HEK293 (cell line): ENCODE results near the gene ANO3.

Experiments used
- CTCF ChIA-PET: fragments of 350-600 bp; formaldehyde crosslinking; extraction: SDS; loops from one replicate; lab custom pipeline; 2021; ENCODE audit warnings: antibody characterized with exemption; lab: Yijun Ruan, JAX
- POLR2A ChIA-PET: fragments of 300-600 bp; formaldehyde crosslinking; extraction: SDS; loops from one replicate; lab custom pipeline; 2020; ENCODE audit warnings: antibody characterized with exemption, inconsistent platforms; lab: Yijun Ruan, JAX
- H3K27ac ChIP-seq: fragments of 200-500 bp; sonication (Bioruptor generic); 2 replicates; pipeline ENCODE4 v1.5.1; 2014; ENCODE audit warnings: low read depth, low read length, control low read depth, inconsistent platforms; ENCODE audit errors: extremely low read depth
- H3K36me3 ChIP-seq, 2 experiments: fragments of 200-500 bp in 1 of 2; sonication (Bioruptor generic) in 1 of 2; 1 replicate in 1 of 2; 2 replicates in 1 of 2; pipeline ENCODE4 v1.5.1; 2014 to 2017; ENCODE audit warnings: inconsistent platforms in 2 of 2, low read length in 2 of 2; ENCODE audit not compliant: control insufficient read depth in 2 of 2, insufficient read depth in 1 of 2
- H3K4me1 ChIP-seq: fragments of 200-500 bp; sonication (Bioruptor generic); 2 replicates; pipeline ENCODE4 v1.5.1; 2014; ENCODE audit warnings: mild to moderate bottlenecking, low read length, inconsistent platforms; ENCODE audit not compliant: control insufficient read depth, insufficient read depth
- H3K4me3 ChIP-seq: 2 replicates; pipeline ENCODE4 v1.5.1; 2011; ENCODE audit warnings: low read depth, mild to moderate bottlenecking, control low read depth, low read length, moderate library complexity
- H3K9me3 ChIP-seq: fragments of 200-500 bp; sonication (Bioruptor generic); 2 replicates; pipeline ENCODE4 v1.5.1; 2014; ENCODE audit warnings: low read depth, low read length, inconsistent platforms; ENCODE audit not compliant: control insufficient read depth, insufficient read depth
- HOXA7 ChIP-seq: sonication (generic); formaldehyde crosslinking; IDR thresholded peaks from 2 replicates; pipeline ENCODE4 v1.8.1; 2022; ENCODE audit warnings: missing genetic modification reagents, borderline replicate concordance
- KLF1 ChIP-seq: fragments of 450-650 bp; formaldehyde crosslinking; IDR thresholded peaks from 2 replicates; pipeline ENCODE4 v1.5.1; 2016; ENCODE audit warnings: missing biosample characterization, missing genetic modification characterization
- KLF9 ChIP-seq: fragments of 450-650 bp; formaldehyde crosslinking; IDR thresholded peaks from 2 replicates; pipeline ENCODE4 v1.5.1; 2016; ENCODE audit warnings: missing biosample characterization, missing genetic modification characterization, low read depth
- PBX3 ChIP-seq: sonication (generic); formaldehyde crosslinking; IDR thresholded peaks from 2 replicates; pipeline ENCODE4 v1.8.1; 2022; ENCODE audit warnings: mild to moderate bottlenecking, moderate library complexity, missing genetic modification reagents
- SALL2 ChIP-seq: fragments of 450-650 bp; formaldehyde crosslinking; IDR thresholded peaks from 2 replicates; pipeline ENCODE4 v1.5.0; 2017; ENCODE audit warnings: missing biosample characterization, mild to moderate bottlenecking, missing genetic modification characterization, borderline replicate concordance
- TRIM28 ChIP-seq: IDR thresholded peaks from 2 replicates; pipeline ENCODE4 v1.6.1; 2011; ENCODE audit warnings: low read length, control low read depth, borderline replicate concordance
- ZFHX2 ChIP-seq: fragments of 450-650 bp; formaldehyde crosslinking; conservative IDR thresholded peaks from 2 replicates; pipeline ENCODE4 v1.5.1; 2016; ENCODE audit warnings: missing biosample characterization, missing genetic modification characterization
- ZFP37 ChIP-seq: fragments of 450-650 bp; formaldehyde crosslinking; IDR thresholded peaks from 2 replicates; pipeline ENCODE4 v1.5.1; 2016; ENCODE audit warnings: missing biosample characterization, missing genetic modification characterization
- ZNF132 ChIP-seq: fragments of 450-650 bp; formaldehyde crosslinking; IDR thresholded peaks from 2 replicates; pipeline ENCODE4 v1.5.1; 2017; ENCODE audit warnings: missing biosample characterization, missing genetic modification characterization, borderline replicate concordance
- ZNF16 ChIP-seq: fragments of 450-650 bp; formaldehyde crosslinking; IDR thresholded peaks from 2 replicates; pipeline ENCODE4 v1.5.1; 2016; ENCODE audit warnings: low read depth, missing biosample characterization, missing genetic modification characterization
- ZNF280C ChIP-seq: fragments of 450-650 bp; formaldehyde crosslinking; IDR thresholded peaks from 2 replicates; pipeline ENCODE4 v1.5.1; 2016; ENCODE audit warnings: missing biosample characterization, missing genetic modification characterization
- ZNF404 ChIP-seq: fragments of 450-650 bp; formaldehyde crosslinking; IDR thresholded peaks from 2 replicates; pipeline ENCODE4 v1.5.1; 2017; ENCODE audit warnings: missing biosample characterization, missing genetic modification characterization
- ZNF416 ChIP-seq: fragments of 450-650 bp; formaldehyde crosslinking; IDR thresholded peaks from 2 replicates; pipeline ENCODE4 v1.5.1; 2016; ENCODE audit warnings: missing biosample characterization, missing genetic modification characterization
- ZNF473 ChIP-seq: fragments of 450-650 bp; formaldehyde crosslinking; IDR thresholded peaks from 2 replicates; pipeline ENCODE4 v1.5.1; 2017; ENCODE audit warnings: missing biosample characterization, missing genetic modification characterization
- ZNF530 ChIP-seq: fragments of 450-650 bp; formaldehyde crosslinking; IDR thresholded peaks from 2 replicates; pipeline ENCODE4 v1.5.1; 2016; ENCODE audit warnings: low read depth, missing biosample characterization, missing genetic modification characterization
- ZNF548 ChIP-seq: fragments of 450-650 bp; formaldehyde crosslinking; IDR thresholded peaks from 2 replicates; pipeline ENCODE4 v1.5.1; 2016; ENCODE audit warnings: missing biosample characterization, missing genetic modification characterization
- ZNF560 ChIP-seq: fragments of 450-650 bp; formaldehyde crosslinking; IDR thresholded peaks from 2 replicates; pipeline ENCODE4 v1.5.1; 2017; ENCODE audit warnings: missing biosample characterization, missing genetic modification characterization, borderline replicate concordance
- ZNF610 ChIP-seq: fragments of 450-650 bp; formaldehyde crosslinking; IDR thresholded peaks from 2 replicates; pipeline ENCODE4 v1.5.1; 2016; ENCODE audit warnings: missing biosample characterization, missing genetic modification characterization, borderline replicate concordance
- ZNF660 ChIP-seq: fragments of 450-650 bp; IDR thresholded peaks from 2 replicates; pipeline ENCODE4 v1.5.1; 2018; ENCODE audit warnings: missing biosample characterization, mild to moderate bottlenecking, missing genetic modification characterization
- ZNF677 ChIP-seq: fragments of 450-650 bp; IDR thresholded peaks from 2 replicates; pipeline ENCODE4 v1.5.0; 2018; ENCODE audit warnings: missing biosample characterization, mild to moderate bottlenecking, missing genetic modification characterization, moderate library complexity
- ZNF692 ChIP-seq: fragments of 450-650 bp; formaldehyde crosslinking; IDR thresholded peaks from 2 replicates; pipeline ENCODE4 v1.5.1; 2016; ENCODE audit warnings: missing biosample characterization, missing genetic modification characterization
- ZNF704 ChIP-seq: fragments of 450-650 bp; formaldehyde crosslinking; IDR thresholded peaks from 2 replicates; pipeline ENCODE4 v1.5.1; 2016; ENCODE audit warnings: missing biosample characterization, missing genetic modification characterization
- ZNF792 ChIP-seq: fragments of 450-650 bp; formaldehyde crosslinking; IDR thresholded peaks from 2 replicates; pipeline ENCODE4 v1.5.1; 2016; ENCODE audit warnings: missing biosample characterization, missing genetic modification characterization
- ZSCAN18 ChIP-seq: fragments of 450-650 bp; formaldehyde crosslinking; IDR thresholded peaks from 2 replicates; pipeline ENCODE4 v1.5.1; 2016; ENCODE audit warnings: missing biosample characterization, missing genetic modification characterization

The ANO3 gene

DNA sequence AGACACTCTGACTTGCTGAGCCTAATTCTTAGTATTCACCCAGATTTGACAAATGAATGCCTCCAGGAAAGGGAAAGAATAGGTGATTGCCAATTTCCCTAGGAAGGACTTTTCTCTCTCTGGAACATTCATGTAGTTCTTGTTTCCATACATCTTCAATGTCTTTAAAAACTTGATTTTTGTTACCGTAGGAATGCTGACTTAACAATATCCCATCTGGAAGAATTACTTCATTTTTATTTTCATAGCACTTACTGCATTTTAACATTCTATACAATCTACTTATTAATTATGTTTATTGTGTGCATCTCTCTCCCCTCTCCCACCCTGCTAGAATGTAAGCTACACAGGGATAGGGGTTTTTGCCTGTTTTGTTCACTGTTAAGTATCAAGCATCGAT lies 323.4 kb downstream of the ANO3 start (continued):
- TF ChIP-seq ZNF280C (tag by site-specific recombination) (no peak), KLF9 (no peak)

GRCh38 chr11:26662916-26663315 lies 331.0 kb downstream of the ANO3 start:
- ChIA-PET CTCF (interaction anchor here (0.6 to 1.5 kb wide), 2 partner anchors 16 to 333 kb away, joined by 3 to 5 read pairs; no protein-coding TSS in a partner anchor), POLR2A (no interaction called here)
- TF ChIP-seq ZNF560 (no peak), HOXA7 (no peak), ZNF404 (tag by site-specific recombination) (no peak), ZNF16 (tag by site-specific recombination) (no peak), ZNF473 (tag by site-specific recombination) (no peak), ZNF677 (tag by site-specific recombination) (no peak), ZFP37 (tag by site-specific recombination) (no peak)
- no peaks in the 10 kb centered on the region for H3K9me3 ChIP-seq
- H3K4me3 ChIP-seq, result no peak overlapping the region
- no peaks in the 10 kb centered on the region for H3K36me3 ChIP-seq
- H3K27ac ChIP-seq, result no peak overlapping the region
- no peaks in the 10 kb centered on the region for H3K4me1 ChIP-seq

DNA sequence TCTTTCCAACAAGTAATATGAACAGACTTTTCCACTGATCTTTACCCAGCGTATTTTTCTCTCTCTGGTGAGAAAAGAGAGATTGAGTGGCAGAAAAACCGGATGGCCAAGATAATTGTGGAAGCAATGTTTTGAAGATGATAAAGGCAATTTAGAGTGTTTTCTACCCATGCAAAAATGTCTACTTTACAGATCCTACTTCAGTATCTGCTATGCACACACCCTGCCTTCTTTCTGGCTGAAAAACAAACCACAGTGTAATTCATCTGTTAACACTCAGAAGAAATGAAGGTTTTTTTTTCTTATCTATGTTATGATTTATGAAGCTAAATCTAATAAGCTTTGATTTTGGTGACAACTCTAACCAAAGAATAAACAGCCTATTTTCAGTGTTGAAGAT lies 333.1 kb downstream of the ANO3 start:
- CTCF ChIA-PET, result interaction anchor here (0.7 kb wide), 1 partner anchor 93 kb away, joined by 3 read pairs; no protein-coding TSS in a partner anchor
- POLR2A ChIA-PET, result no interaction called here
- H3K4me1 ChIP-seq, result no peaks in the 10 kb centered on the region
- H3K36me3 ChIP-seq, result no peaks in the 10 kb centered on the region
- no peak overlapping the region for H3K27ac ChIP-seq
- no peak for TF ChIP-seq ZSCAN18 (tag by site-specific recombination)
- TF ChIP-seq ZFHX2, result no peak
- TF ChIP-seq, all 188 proteins: peak for 0
- H3K4me3 ChIP-seq, result no peak overlapping the region
- no peaks in the 10 kb centered on the region for H3K9me3 ChIP-seq

- ChIA-PET POLR2A (no interaction called here), CTCF (interaction anchor here (0.7 kb wide), 1 partner anchor 93 kb away, joined by 3 read pairs; no protein-coding TSS in a partner anchor)
- Histone ChIP-seq H3K9me3 (no peaks in the 10 kb centered on the region), H3K36me3 (no peaks in the 10 kb centered on the region), H3K27ac (no peak overlapping the region), H3K4me1 (no peaks in the 10 kb centered on the region), H3K4me3 (no peak overlapping the region)
- no peak for TF ChIP-seq ZNF610 (tag by site-specific recombination)
- no peak for TF ChIP-seq HOXA7
- no peak for TF ChIP-seq ZNF530 (tag by site-specific recombination)
- no peak for TF ChIP-seq ZNF548 (tag by site-specific recombination)
- no peak for TF ChIP-seq KLF1 (tag by site-specific recombination)
- no peak for TF ChIP-seq PBX3 (CRISPR knock-in tag)
- no peak for TF ChIP-seq ZNF704 (tag by site-specific recombination)
- no peak for TF ChIP-seq SALL2
- no peak for TF ChIP-seq ZNF792 (tag by site-specific recombination)
- TF ChIP-seq TRIM28, result no peak
- TF ChIP-seq ZNF132 (tag by site-specific recombination), result no peak
- no peak for TF ChIP-seq ZNF692 (tag by site-specific recombination)
- TF ChIP-seq KLF9, result no peak
- TF ChIP-seq ZNF416, result no peak
- TF ChIP-seq ZNF660, result no peak
Observed at GRCh38 chr11:26665946-26666345, 334.0 kb downstream of the ANO3 start.
